ENCODE results near the gene SEPTIN10.

SEPTIN10 gene

GRCh38 chr2:109510136-109511028 is 103.4 kb downstream of the SEPTIN10 start:
- peak; percentile 71 for DNase-seq (ENCODE audit: low read depth, low spot score)
- Histone ChIP-seq H3K4me1 (ENCODE audit: insufficient read depth, insufficient read length) (no peaks in the 10 kb centered on the region), H3K9ac (ENCODE audit: insufficient read length, low read depth) (no peak overlapping the region), H3K4me3 (ENCODE audit: insufficient read length, low read depth) (no peak overlapping the region), H3K36me3 (ENCODE audit: insufficient read depth, insufficient read length, low read length) (no peaks in the 10 kb centered on the region), H3K9me3 (ENCODE audit: insufficient read depth, low read length) (peaks cover 9% of the 10 kb centered on the region; the same call in 1 of the 2 replicates), H3K27me3 (ENCODE audit: insufficient read depth, insufficient read length) (peaks cover 3% of the 10 kb centered on the region)
- no peak for TF ChIP-seq YY1 (IDR thresholded peaks at IDR 0.05; ENCODE audit: insufficient read depth, insufficient read length)
- TF ChIP-seq ZNF274 (IDR thresholded peaks at IDR 0.05; ENCODE audit: low read depth, low read length) = no peak
- no peak for TF ChIP-seq SUZ12 (IDR thresholded peaks at IDR 0.05; ENCODE audit: extremely low read depth, insufficient read depth, insufficient read length)

- DNase-seq (ENCODE audit: low read depth, low spot score) = no peak
- no peaks in the 10 kb centered on the region for H3K4me1 ChIP-seq (ENCODE audit: insufficient read depth, insufficient read length)
- no peak overlapping the region for H3K4me3 ChIP-seq (ENCODE audit: insufficient read length, low read depth)
- peaks cover 10% of the 10 kb centered on the region; the same call in 1 of the 2 replicates for H3K9me3 ChIP-seq (ENCODE audit: insufficient read depth, low read length)
- H3K36me3 ChIP-seq (ENCODE audit: insufficient read depth, insufficient read length, low read length) = no peaks in the 10 kb centered on the region
- no peak overlapping the region for H3K9ac ChIP-seq (ENCODE audit: insufficient read length, low read depth)
- TF ChIP-seq YY1 (IDR thresholded peaks at IDR 0.05; ENCODE audit: insufficient read depth, insufficient read length) = no peak
- no peak for TF ChIP-seq ZNF274 (IDR thresholded peaks at IDR 0.05; ENCODE audit: low read depth, low read length)
- no peak for TF ChIP-seq SUZ12 (IDR thresholded peaks at IDR 0.05; ENCODE audit: extremely low read depth, insufficient read depth, insufficient read length)
- H3K27me3 ChIP-seq (ENCODE audit: insufficient read depth, insufficient read length) = peaks cover 3% of the 10 kb centered on the region
These were observed 105.2 kb downstream of the SEPTIN10 start for GRCh38 chr2:109508556-109508955.

GRCh38 chr2:109507828-109508227 is 105.9 kb downstream of the SEPTIN10 start:
- H3K36me3 ChIP-seq (ENCODE audit: insufficient read depth, insufficient read length, low read length) = no peaks in the 10 kb centered on the region
- H3K9me3 ChIP-seq (ENCODE audit: insufficient read depth, low read length) = peaks cover 10% of the 10 kb centered on the region; the same call in 1 of the 2 replicates
- H3K4me3 ChIP-seq (ENCODE audit: insufficient read length, low read depth) = no peak overlapping the region
- no peak overlapping the region for H3K9ac ChIP-seq (ENCODE audit: insufficient read length, low read depth)
- TF ChIP-seq YY1 (IDR thresholded peaks at IDR 0.05; ENCODE audit: insufficient read depth, insufficient read length) (no peak), SUZ12 (IDR thresholded peaks at IDR 0.05; ENCODE audit: extremely low read depth, insufficient read depth, insufficient read length) (no peak), ZNF274 (IDR thresholded peaks at IDR 0.05; ENCODE audit: low read depth, low read length) (no peak)
- no peaks in the 10 kb centered on the region for H3K4me1 ChIP-seq (ENCODE audit: insufficient read depth, insufficient read length)
- DNase-seq (ENCODE audit: low read depth, low spot score) = no peak
- H3K27me3 ChIP-seq (ENCODE audit: insufficient read depth, insufficient read length) = peaks cover 2% of the 10 kb centered on the region

- no peaks in the 10 kb centered on the region for H3K27me3 ChIP-seq (ENCODE audit: insufficient read depth, insufficient read length)
- H3K9ac ChIP-seq (ENCODE audit: insufficient read length, low read depth) = no peak overlapping the region
These were observed 106.5 kb downstream of the SEPTIN10 start for GRCh38 chr2:109507217-109507616.

GRCh38 chr2:109503191-109503590 is 110.6 kb downstream of the SEPTIN10 start:
- no peaks in the 10 kb centered on the region for H3K27me3 ChIP-seq (ENCODE audit: insufficient read depth, insufficient read length)
- H3K9me3 ChIP-seq (ENCODE audit: insufficient read depth, low read length) = peaks cover 10% of the 10 kb centered on the region; the same call in 1 of the 2 replicates
- H3K36me3 ChIP-seq (ENCODE audit: insufficient read depth, insufficient read length, low read length) = no peaks in the 10 kb centered on the region
- H3K9ac ChIP-seq (ENCODE audit: insufficient read length, low read depth) = no peak overlapping the region
- H3K4me3 ChIP-seq (ENCODE audit: insufficient read length, low read depth) = no peak overlapping the region
- no peaks in the 10 kb centered on the region for H3K4me1 ChIP-seq (ENCODE audit: insufficient read depth, insufficient read length)
- TF ChIP-seq SUZ12 (IDR thresholded peaks at IDR 0.05; ENCODE audit: extremely low read depth, insufficient read depth, insufficient read length) (no peak), ZNF274 (IDR thresholded peaks at IDR 0.05; ENCODE audit: low read depth, low read length) (no peak), YY1 (IDR thresholded peaks at IDR 0.05; ENCODE audit: insufficient read depth, insufficient read length) (no peak)
- no peak for DNase-seq (ENCODE audit: low read depth, low spot score)

More at GRCh38 chr2:109507217-109507616, 106.5 kb downstream of the SEPTIN10 start:
- no peak for DNase-seq (ENCODE audit: low read depth, low spot score)
- no peaks in the 10 kb centered on the region for H3K36me3 ChIP-seq (ENCODE audit: insufficient read depth, insufficient read length, low read length)
- H3K4me1 ChIP-seq (ENCODE audit: insufficient read depth, insufficient read length) = no peaks in the 10 kb centered on the region
- TF ChIP-seq SUZ12 (IDR thresholded peaks at IDR 0.05; ENCODE audit: extremely low read depth, insufficient read depth, insufficient read length) (no peak), YY1 (IDR thresholded peaks at IDR 0.05; ENCODE audit: insufficient read depth, insufficient read length) (no peak), ZNF274 (IDR thresholded peaks at IDR 0.05; ENCODE audit: low read depth, low read length) (no peak)
- no peak overlapping the region for H3K4me3 ChIP-seq (ENCODE audit: insufficient read length, low read depth)
- H3K9me3 ChIP-seq (ENCODE audit: insufficient read depth, low read length) = peaks cover 10% of the 10 kb centered on the region; the same call in 1 of the 2 replicates

- no peak overlapping the region for H3K4me3 ChIP-seq (ENCODE audit: insufficient read length, low read depth)
- no peak overlapping the region for H3K9ac ChIP-seq (ENCODE audit: insufficient read length, low read depth)
- TF ChIP-seq YY1 (IDR thresholded peaks at IDR 0.05; ENCODE audit: insufficient read depth, insufficient read length) = no peak
- no peak for TF ChIP-seq ZNF274 (IDR thresholded peaks at IDR 0.05; ENCODE audit: low read depth, low read length)
- TF ChIP-seq SUZ12 (IDR thresholded peaks at IDR 0.05; ENCODE audit: extremely low read depth, insufficient read depth, insufficient read length) = no peak
- no peak for DNase-seq (ENCODE audit: low read depth, low spot score)
- no peaks in the 10 kb centered on the region for H3K36me3 ChIP-seq (ENCODE audit: insufficient read depth, insufficient read length, low read length)
- H3K4me1 ChIP-seq (ENCODE audit: insufficient read depth, insufficient read length) = no peaks in the 10 kb centered on the region
- no peaks in the 10 kb centered on the region for H3K27me3 ChIP-seq (ENCODE audit: insufficient read depth, insufficient read length)
- H3K9me3 ChIP-seq (ENCODE audit: insufficient read depth, low read length) = peaks cover 10% of the 10 kb centered on the region; the same call in 1 of the 2 replicates
These were observed 112.3 kb downstream of the SEPTIN10 start for GRCh38 chr2:109501461-109501860.

- no peaks in the 10 kb centered on the region for H3K36me3 ChIP-seq (ENCODE audit: insufficient read depth, insufficient read length, low read length)
- no peaks in the 10 kb centered on the region for H3K4me1 ChIP-seq (ENCODE audit: insufficient read depth, insufficient read length)
- no peak for DNase-seq (ENCODE audit: low read depth, low spot score)
- H3K27me3 ChIP-seq (ENCODE audit: insufficient read depth, insufficient read length) = no peaks in the 10 kb centered on the region
- no peak overlapping the region for H3K9ac ChIP-seq (ENCODE audit: insufficient read length, low read depth)
- H3K9me3 ChIP-seq (ENCODE audit: insufficient read depth, low read length) = peaks cover 12% of the 10 kb centered on the region; the same call in 1 of the 2 replicates
- TF ChIP-seq SUZ12 (IDR thresholded peaks at IDR 0.05; ENCODE audit: extremely low read depth, insufficient read depth, insufficient read length) (no peak), ZNF274 (IDR thresholded peaks at IDR 0.05; ENCODE audit: low read depth, low read length) (no peak), YY1 (IDR thresholded peaks at IDR 0.05; ENCODE audit: insufficient read depth, insufficient read length) (no peak)
- H3K4me3 ChIP-seq (ENCODE audit: insufficient read length, low read depth) = no peak overlapping the region
These were observed 112.9 kb downstream of the SEPTIN10 start for GRCh38 chr2:109500910-109501309.

Measured in NT2/D1 (cell line).